Stimulated activated CD4-positive, alpha-beta T cell treated with anti-CD3 and anti-CD28 coated beads, Interleukin-2, amount 100 ng/mL, for 24 hours (primary cell): ENCODE measurements around the gene MYMX.
"Not testable (repeated sequence)": the region's sequence is repeated elsewhere in the genome, so short reads cannot be mapped to it uniquely, and the experiment has no call there.

Source experiments
- DNase-seq, 2 donors: peaks; one replicate each; pipeline ENCODE4 v3.0.0-alpha.2; 2020

The MYMX gene

GRCh38 chr6:44188819-44189218, 27.9 kb upstream of the MYMX start:
- no peak for DNase-seq

- no peak for DNase-seq
Measured at GRCh38 chr6:44189257-44189656, 27.5 kb upstream of the MYMX start.

- no peak for DNase-seq
Measured at GRCh38 chr6:44190715-44191114, 26.0 kb upstream of the MYMX start.

- no peak for DNase-seq
Measured at GRCh38 chr6:44192428-44193041, 24.2 kb upstream of the MYMX start.

- DNase-seq = no peak
Measured at GRCh38 chr6:44193307-44193910, 23.3 kb upstream of the MYMX start.

DNA sequence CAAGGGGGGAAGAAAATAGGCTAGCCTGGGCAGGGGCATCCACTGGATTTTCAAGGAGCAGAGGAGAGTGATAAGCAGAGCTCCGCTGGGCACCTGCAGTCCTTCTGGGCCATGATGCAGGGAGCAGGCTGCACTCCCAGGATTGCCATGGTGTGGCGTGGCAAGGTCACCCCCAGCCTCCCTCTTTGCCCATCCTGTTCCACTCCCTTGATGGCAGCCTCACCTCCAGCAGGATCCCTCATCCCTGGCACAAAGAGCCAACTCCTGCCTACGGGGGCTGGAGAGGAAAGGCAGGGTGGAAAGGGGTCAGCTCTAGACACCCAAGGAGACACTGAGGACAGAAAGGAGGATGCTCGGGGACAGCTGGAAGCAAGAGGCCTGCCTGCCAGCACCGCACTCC, 22.4 kb upstream of the MYMX start:
- DNase-seq = no peak

- not testable (repeated sequence) for DNase-seq
Measured at GRCh38 chr6:44196351-44196750, 20.4 kb upstream of the MYMX start.

DNA sequence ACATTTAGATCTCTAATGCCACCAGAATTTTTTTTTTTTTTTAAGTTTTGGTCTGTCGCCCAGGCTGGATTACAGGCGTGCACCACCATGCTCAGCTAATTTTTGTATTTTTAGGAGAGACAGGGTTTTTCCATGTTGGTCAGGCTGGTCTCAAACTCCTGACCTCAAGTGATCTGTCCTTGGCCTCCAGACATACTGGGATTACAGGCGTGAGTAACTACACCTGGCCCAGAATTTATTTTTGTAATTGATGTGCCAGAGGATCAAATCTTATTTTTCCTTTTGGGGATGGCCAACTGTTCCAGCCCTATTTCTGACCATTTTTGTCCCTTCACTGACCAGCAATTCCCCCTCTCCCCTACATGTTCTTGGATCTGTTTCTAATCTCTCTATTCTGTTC, 18.0 kb upstream of the MYMX start:
- DNase-seq = no peak

DNA sequence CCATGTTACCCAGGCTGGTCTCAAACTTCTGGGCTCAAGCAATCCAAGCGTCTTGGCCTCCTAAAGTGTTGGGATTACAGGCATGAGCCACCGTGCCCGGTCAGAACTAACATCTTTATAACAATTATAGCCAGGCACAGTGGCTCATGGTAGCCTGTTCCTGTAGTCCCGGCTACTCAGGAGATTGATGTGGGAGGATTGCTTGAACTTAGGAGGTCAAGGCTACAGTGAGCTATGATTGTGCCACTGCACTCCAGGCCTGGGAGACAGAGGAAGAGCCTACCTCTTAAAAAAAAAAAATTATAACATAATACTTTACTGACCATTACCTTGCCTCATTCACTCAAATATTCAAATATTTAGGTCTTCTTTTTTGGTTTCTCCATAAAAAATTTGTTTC, 16.8 kb upstream of the MYMX start:
- DNase-seq = no peak

DNA sequence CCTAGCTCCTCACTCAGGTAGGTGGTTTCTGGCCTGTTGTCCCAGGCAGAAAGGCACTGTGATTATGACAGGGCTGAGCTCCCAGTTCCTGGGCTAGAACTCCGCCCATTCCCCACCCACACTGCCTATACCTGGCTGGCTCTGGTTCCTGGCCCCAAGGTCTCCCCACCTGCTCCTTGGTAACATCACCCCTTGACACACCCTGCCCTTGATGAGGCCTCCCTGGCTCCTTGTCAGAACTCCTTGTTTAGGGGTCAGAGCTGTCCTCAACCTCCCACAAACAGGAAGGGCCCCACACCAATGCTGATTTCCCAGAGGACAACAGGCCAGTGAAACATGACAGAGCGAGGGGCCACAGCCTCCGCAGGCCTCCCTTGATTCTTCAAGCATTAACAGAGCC, 15.5 kb upstream of the MYMX start:
- DNase-seq = no peak

GRCh38 chr6:44201638-44202303, 15.0 kb upstream of the MYMX start:
- no peak for DNase-seq

GRCh38 chr6:44202332-44202971, 14.3 kb upstream of the MYMX start:
- no peak for DNase-seq

DNA sequence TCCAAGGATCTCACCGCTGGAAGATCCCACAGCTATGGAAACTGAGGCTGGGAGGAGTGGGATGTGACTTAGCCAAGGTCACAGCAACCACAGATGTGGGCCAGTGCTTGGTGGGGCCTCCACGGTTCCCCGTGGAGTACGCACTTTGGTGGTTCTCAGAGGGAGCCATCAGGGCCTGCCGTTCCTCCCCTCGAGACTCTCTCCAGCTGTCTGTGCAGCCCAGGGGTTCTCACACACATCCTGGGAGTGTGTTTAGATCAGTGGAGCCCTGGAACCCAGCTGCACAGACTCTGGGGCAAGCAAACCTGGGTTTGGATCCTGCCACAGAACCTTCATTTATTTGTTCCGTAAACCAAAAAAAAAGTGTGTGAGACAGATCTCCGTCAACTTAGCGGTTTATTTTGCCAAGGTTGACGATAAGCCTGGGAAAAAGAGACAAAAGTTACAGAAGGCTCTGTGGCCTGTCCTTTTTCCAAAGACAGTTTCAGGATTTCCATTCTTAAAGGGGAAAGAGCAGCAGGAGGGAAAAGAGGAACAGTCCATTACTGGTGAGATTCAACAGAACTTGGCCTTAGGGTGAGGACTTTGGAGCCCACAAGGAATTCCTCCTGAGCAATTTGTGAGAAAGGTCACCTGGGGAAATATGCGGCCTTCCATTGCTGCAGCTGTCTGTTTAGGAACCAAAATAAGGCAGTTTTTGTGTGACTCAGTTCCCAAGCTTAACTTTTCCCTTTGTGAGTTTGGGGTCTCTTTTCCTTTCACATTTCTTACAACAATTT, 13.6 kb upstream of the MYMX start:
- DNase-seq = no peak

DNA sequence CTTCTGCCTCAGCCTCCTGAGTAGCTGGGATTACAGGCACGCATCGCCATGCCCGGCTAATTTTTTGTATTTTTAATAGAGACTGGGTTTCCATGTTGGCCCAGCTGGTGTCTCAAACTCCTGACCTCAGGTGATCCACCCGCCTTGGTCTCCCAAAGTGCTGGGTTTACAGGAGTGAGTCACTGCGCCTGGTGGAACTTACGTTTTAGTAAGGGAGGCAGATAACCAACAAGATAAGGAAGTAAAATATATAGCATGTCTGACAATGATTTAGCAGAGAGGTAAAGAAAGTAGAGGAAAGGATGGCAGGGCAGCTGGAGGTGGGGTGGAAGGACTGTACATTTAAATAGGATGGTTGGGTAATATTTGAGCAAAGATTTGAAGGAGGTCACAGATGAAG, 12.8 kb upstream of the MYMX start:
- DNase-seq = no peak

- DNase-seq = no peak
Measured at GRCh38 chr6:44207966-44208365, 8.8 kb upstream of the MYMX start.

GRCh38 chr6:44211284-44211683, 5.4 kb upstream of the MYMX start:
- DNase-seq = no peak

DNA sequence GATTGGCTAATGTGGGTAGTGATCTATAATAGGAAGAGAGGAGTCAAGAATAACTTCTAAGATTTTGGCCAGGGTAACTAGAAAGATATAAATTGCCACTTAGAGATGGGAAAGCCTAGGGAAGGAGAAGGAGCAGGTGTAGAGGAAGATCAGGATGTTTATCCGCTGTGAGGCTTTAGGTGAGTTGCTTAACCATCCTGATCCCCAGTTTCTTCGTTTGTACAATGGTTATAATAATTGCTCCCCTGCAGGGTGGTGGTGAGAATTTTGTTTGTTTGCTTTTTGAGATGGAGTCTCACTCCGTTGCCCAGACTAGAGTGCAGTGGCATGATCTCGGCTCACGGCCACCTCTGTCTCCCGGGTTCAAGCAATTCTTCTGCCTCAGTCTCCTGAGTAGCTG, 2.4 kb upstream of the MYMX start:
- no peak for DNase-seq

DNA sequence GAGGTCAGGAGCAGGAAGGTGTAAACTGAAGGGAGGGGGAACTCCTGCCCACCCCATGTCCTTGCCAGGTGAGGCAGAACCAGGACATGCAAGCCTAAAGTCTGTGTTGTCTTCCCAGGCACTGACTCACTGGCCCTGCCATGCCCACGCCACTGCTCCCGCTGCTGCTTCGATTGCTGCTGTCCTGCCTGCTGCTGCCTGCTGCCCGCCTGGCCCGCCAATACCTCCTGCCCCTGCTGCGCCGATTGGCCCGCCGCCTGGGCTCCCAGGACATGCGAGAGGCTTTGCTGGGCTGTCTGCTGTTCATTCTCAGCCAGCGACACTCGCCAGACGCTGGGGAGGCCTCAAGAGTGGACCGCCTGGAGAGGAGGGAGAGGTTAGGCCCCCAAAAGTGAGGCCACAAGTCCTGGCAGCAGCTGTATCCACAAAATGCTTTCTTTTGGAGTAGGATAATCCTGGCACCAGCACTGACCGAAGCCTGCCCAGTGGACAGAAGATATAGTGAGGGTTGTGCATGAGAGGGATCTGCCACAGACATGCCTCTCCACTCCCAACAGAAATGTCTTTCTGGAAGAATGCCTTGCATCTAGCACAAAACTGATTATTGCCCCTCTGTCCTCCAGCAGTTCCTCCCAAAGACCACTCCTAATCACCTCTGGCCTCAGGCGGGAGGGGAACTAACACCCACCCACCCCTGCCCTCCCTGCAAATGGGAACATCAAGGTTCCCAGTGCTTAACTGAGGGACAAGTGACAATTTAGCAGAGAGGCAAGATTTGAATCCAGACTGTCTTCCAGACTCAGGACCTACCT, 812 bp downstream of the MYMX start:
- no peak for DNase-seq

- peak in 1 of 2 donors; percentile 39 for DNase-seq
Measured at GRCh38 chr6:44219053-44219814, 2.5 kb downstream of the MYMX start.

- DNase-seq = no peak
Measured at GRCh38 chr6:44219815-44220784, 3.4 kb downstream of the MYMX start.
